GM12878 (cell line): ENCODE measurements around the gene RPGRIP1.

Source experiments
- CBFB ChIP-seq: IDR thresholded peaks from 2 replicates; pipeline ENCODE4 v1.6.1; 2016; ENCODE audit warnings: antibody characterized with exemption, low read depth
- EZH2 ChIP-seq: IDR thresholded peaks from 2 replicates; pipeline ENCODE4 v1.6.1; 2012; ENCODE audit warnings: low read depth, mild to moderate bottlenecking, control low read depth, inconsistent platforms, low read length, borderline replicate concordance; ENCODE audit not compliant: control insufficient read depth
- MTA3 ChIP-seq: IDR thresholded peaks from 2 replicates; pipeline ENCODE4 v1.6.1; 2012; ENCODE audit warnings: low read length, inconsistent platforms, borderline replicate concordance
- SP1 ChIP-seq: IDR thresholded peaks from one replicate; pipeline ENCODE4 v1.6.1; 2011; ENCODE audit warnings: low read depth, low read length
- YY1 ChIP-seq: IDR thresholded peaks from 2 replicates; pipeline ENCODE4 v1.6.1; 2011; ENCODE audit warnings: low read depth, mild to moderate bottlenecking, low read length
- TF ChIP-seq, protein P1 (sequence below): IDR thresholded peaks from 2 replicates; pipeline ENCODE4 v1.6.1; 2012; ENCODE audit warnings: low read depth, low read length, improper control_type of control experiment
- TF ChIP-seq, protein P2 (sequence below): IDR thresholded peaks from 2 replicates; pipeline ENCODE4 v1.6.1; 2012; ENCODE audit warnings: mild to moderate bottlenecking, low read depth, low read length
- TF ChIP-seq, protein P3 (sequence below), 3 experiments: IDR thresholded peaks in 2 of 3; conservative IDR thresholded peaks in 1 of 3; 2 replicates each; pipeline ENCODE4 v1.5.1; 2011; ENCODE audit warnings: low read depth in 3 of 3, low read length in 3 of 3, mild to moderate bottlenecking in 3 of 3, control low read depth in 2 of 3, moderate library complexity in 2 of 3, inconsistent platforms in 1 of 3, mixed read lengths in 1 of 3; ENCODE audit not compliant: control insufficient read depth in 2 of 3, insufficient read depth in 1 of 3; ENCODE audit errors: extremely low read depth in 1 of 3

DNA sequence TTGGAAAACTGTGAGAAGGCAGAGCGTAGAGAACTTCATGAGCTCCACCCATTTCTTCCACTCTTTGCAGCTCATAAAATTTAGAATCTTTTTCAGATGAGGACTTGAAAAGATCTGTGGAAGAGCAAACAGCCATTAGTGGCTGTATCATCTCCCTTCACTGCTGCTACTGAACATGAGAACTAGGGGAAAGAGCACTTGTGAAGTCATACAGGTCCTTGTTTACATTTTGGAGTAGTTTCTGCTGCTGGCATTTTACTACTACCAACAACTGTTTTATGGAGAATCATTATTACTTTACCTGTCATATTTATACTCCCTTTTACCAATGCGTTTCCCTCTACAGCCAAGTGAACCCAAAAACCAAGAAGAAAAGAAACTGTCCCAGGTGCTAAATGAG is 41.0 kb downstream of the RPGRIP1 start:
- TF ChIP-seq YY1 (no peak), EZH2 (no peak), SP1 (no peak), MTA3 (no peak), CBFB (no peak)
- TF ChIP-seq, protein P1, sequence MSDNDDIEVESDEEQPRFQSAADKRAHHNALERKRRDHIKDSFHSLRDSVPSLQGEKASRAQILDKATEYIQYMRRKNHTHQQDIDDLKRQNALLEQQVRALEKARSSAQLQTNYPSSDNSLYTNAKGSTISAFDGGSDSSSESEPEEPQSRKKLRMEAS = no peak
- TF ChIP-seq, protein P2, sequence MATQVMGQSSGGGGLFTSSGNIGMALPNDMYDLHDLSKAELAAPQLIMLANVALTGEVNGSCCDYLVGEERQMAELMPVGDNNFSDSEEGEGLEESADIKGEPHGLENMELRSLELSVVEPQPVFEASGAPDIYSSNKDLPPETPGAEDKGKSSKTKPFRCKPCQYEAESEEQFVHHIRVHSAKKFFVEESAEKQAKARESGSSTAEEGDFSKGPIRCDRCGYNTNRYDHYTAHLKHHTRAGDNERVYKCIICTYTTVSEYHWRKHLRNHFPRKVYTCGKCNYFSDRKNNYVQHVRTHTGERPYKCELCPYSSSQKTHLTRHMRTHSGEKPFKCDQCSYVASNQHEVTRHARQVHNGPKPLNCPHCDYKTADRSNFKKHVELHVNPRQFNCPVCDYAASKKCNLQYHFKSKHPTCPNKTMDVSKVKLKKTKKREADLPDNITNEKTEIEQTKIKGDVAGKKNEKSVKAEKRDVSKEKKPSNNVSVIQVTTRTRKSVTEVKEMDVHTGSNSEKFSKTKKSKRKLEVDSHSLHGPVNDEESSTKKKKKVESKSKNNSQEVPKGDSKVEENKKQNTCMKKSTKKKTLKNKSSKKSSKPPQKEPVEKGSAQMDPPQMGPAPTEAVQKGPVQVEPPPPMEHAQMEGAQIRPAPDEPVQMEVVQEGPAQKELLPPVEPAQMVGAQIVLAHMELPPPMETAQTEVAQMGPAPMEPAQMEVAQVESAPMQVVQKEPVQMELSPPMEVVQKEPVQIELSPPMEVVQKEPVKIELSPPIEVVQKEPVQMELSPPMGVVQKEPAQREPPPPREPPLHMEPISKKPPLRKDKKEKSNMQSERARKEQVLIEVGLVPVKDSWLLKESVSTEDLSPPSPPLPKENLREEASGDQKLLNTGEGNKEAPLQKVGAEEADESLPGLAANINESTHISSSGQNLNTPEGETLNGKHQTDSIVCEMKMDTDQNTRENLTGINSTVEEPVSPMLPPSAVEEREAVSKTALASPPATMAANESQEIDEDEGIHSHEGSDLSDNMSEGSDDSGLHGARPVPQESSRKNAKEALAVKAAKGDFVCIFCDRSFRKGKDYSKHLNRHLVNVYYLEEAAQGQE = no peak
- TF ChIP-seq, protein P3, sequence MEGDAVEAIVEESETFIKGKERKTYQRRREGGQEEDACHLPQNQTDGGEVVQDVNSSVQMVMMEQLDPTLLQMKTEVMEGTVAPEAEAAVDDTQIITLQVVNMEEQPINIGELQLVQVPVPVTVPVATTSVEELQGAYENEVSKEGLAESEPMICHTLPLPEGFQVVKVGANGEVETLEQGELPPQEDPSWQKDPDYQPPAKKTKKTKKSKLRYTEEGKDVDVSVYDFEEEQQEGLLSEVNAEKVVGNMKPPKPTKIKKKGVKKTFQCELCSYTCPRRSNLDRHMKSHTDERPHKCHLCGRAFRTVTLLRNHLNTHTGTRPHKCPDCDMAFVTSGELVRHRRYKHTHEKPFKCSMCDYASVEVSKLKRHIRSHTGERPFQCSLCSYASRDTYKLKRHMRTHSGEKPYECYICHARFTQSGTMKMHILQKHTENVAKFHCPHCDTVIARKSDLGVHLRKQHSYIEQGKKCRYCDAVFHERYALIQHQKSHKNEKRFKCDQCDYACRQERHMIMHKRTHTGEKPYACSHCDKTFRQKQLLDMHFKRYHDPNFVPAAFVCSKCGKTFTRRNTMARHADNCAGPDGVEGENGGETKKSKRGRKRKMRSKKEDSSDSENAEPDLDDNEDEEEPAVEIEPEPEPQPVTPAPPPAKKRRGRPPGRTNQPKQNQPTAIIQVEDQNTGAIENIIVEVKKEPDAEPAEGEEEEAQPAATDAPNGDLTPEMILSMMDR (IDR thresholded peaks at IDR 0.05 in 2 of 3, conservative IDR thresholded peaks at IDR 0.05 in 1 of 3; ENCODE audit: control insufficient read depth in 2 of 3, extremely low read depth in 1 of 3, insufficient read depth in 1 of 3, low read depth in 3 of 3, low read length in 3 of 3) = no peak
